Thyroid gland (tissue), 4 donors: ENCODE data around the gene DPYSL3.

Experiments
- CTCF ChIP-seq, 6 experiments: fragments of 200-600 bp in 3 of 6; fragments of 450-650 bp in 3 of 6; sonication (generic) in 3 of 6; IDR thresholded peaks; one replicate each; pipeline ENCODE4 v1.5.1; 2016 to 2019; ENCODE audit warnings: antibody characterized with exemption in 6 of 6, mild to moderate bottlenecking in 2 of 6, inconsistent platforms in 1 of 6, moderate library complexity in 1 of 6
- POLR2A ChIP-seq, 2 donors: fragments of 450-650 bp; IDR thresholded peaks; one replicate each; pipeline ENCODE4 v1.6.1; 2017; ENCODE audit warnings: antibody characterized with exemption in 2 of 2, mild to moderate bottlenecking in 2 of 2, moderate library complexity in 1 of 2

- TF ChIP-seq POLR2A (IDR thresholded peaks at IDR 0.05), result no peak
- no peak for TF ChIP-seq CTCF (IDR thresholded peaks at IDR 0.05)
These were observed 24.5 kb upstream of the DPYSL3 start for GRCh38 chr5:147534172-147534951.
